ENCODE data around the gene MACROD2.

Gene MACROD2

DNA sequence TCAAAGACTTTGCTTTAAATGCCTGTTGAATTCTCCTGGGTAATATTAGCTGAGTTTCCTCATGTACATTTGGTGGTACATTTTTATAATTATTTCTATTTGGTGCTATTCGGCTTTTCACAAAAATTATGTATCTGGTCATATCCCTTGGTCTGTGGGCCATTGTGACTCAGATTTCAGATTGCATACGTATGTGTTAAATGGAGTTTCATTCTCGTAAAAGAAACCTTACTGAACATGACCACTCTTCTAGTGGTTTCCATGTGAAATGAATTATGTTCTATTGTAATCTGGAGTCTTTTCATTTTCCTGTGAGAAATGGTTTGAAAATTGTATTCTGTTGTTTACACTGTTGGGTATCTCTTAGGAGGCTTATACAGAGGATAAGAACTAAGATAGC is 728.3 kb downstream of the MACROD2 start:
- no peak for DNase-seq

DNA sequence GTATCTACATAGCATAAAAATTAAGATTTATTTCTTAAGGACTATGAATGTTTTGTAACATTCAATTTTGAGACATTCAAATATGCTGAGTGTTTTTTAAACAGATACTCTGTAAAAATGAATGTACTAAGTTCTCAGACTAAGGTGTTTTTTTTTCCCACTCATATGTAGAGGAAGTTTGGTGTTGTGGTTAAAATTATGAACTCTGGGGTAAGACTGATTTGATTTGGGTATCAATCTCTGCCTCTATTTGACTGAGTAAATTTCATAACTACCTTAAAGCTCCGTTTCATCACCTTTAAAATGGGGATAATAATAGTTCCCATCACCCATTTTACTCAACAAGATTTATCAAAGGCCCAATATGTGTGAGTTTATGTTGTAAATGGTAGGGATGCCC is 728.7 kb downstream of the MACROD2 start:
- DNase-seq, result no peak

DNA sequence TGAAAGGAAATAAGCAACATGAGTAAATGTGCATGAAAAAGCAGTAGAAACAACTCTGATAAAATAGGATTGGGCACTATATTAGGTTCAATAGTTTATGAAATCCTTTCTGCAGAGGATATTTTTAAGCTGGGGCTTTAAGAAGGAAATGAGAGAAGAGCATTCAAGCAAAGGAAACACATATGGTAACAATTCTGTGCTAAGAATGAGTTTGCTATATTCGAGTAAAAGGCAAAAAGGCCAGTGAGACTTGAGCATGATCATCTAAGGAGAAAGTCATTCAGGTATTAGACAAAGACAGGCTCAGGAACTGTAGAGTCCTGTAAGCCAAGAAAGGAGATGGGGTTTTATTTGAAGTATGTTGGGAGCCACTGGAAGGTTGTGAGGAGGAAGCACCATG is 729.2 kb downstream of the MACROD2 start:
- DNase-seq, result no peak

DNA sequence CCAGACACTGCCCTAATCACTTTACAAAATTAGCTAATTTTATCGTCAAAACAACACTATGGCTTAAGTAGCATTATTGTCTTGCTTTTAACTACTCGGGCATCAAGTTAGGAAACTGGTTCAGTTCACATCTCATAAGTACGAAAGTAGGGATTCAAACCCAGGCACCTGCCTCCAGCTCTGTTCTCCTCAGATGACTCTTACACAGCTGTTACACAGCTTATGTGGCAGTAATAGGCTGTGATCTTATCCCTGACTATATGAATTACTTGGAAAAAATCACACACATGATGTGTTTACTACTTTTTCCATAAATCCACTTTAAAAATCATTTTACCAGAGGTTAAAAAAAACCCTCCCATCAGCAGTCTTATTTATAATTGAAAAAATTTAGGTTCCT is 731.3 kb downstream of the MACROD2 start:
- DNase-seq, result no peak

DNA sequence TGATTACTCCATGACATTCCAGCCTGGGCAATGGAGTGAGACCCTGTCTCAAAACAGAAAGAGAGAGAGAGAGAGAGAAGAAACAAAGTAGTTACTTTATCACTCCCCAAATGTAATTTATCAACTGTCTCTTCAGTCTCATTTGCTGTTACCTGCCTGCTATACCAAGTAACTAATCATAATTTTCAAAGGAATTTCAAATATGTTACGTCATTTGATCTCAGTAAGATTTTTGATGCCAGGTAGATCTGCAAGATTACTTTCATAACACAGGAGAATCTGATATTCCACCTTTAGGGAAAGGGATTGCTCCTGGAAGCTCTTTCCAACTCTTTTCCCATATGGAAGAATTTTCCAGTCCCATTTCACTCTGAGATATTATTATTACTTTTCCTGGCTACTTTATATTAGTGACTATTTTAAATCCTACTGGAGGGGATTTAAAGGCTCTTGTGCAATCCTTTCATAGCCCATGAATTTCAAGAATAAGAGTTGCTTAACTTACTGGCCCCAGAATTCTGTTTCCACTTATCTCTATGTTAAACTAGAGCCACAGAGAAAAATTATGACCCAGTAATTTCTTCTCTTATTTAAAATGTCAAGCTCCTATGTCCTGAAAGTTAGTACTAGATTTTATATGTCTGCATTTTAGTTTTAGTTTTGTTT is 732.3 kb downstream of the MACROD2 start:
- DNase-seq, result no peak

DNA sequence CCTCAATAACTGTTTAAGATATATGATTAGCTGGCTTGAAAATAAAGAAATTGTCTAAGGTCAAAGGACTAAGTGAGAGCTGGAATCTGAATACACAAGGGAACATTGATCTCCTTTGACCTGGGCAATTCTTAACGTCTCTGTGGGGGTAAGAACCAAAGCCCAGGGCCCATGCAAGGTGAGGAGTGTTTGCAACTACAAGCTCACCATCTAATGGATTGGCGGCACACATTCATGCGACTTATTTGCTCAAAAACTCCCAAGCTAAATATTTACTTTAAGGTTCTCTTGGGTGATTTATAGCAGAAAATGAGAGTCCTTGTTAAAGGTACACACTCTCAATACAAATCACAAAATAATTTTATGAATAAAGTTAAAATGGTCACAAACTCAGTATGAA is 734.1 kb downstream of the MACROD2 start:
- no peak for DNase-seq

DNA sequence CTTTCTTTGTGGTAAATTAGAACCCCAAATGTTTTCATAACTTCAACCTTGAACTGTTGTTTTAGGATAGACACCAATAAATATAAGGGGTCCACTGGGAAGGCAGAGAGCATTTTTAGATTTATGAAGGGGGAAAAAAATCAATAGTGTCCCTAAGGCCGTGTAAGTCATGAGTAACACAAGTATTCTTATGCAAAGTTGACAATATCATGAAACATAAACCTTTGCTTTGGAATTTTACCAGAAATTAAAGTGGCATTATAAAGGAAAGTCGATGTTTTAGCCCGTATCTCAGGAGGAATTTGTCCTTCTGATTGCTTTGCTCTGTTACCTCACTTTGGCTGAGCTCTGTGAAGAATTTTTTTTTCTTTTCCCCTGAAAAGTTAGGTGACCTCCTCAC is 737.0 kb downstream of the MACROD2 start:
- no peak for DNase-seq

DNA sequence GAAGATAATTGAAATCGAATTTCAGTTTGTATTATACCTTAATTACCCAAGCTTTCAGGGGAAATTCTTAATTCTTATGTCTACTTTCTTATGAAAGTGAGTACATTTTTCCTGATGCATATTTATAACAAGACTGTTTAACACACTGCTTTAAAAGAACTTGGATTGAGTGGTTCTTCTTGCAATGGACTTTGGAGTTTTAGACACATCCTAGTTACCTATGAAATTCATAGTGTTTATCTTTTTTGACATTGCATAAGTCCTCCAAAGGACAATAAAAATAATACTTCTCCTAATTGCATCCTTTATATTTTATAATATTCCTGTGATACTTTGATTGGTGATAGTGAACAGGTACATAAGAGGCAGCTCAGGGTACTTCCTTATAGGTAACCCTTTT is 737.7 kb downstream of the MACROD2 start:
- no peak for DNase-seq

DNA sequence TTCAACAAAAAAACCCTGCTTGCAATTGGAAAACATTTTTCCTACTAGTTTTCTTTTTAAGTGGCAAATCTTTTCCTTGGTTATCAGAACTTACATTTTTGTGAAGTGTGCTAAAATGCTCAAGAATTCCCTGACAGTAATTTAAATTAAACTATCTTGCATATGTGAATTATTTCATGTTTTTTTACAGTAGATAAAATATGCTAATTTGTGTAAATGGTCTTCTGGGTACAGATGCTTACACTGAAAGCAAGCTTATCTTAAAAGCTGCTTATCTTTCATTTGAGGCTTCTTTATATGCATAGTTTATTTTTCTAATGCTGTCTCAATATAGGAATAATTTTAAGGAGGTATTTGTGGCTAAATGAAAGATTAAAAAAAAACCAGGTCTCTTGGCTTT is 745.1 kb downstream of the MACROD2 start:
- no peak for DNase-seq

DNA sequence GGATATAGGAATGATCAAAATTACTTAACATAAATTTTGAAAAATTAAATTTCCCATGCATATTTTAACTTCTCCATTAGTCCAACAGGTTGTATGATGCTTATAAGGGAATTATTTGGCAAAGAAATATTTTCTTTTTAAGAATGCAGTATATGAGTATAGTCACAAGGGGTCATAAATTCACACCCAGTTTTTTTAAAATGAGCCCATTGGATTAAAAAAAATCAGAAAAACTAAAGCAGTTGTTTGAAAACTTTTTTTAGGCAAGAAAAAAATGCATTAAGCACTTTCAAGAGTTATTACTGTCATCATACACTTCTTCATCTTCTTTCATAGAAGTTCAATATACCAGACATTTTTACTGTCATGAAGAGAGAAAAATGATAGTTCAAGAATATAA is 746.3 kb downstream of the MACROD2 start:
- no peak for DNase-seq

DNA sequence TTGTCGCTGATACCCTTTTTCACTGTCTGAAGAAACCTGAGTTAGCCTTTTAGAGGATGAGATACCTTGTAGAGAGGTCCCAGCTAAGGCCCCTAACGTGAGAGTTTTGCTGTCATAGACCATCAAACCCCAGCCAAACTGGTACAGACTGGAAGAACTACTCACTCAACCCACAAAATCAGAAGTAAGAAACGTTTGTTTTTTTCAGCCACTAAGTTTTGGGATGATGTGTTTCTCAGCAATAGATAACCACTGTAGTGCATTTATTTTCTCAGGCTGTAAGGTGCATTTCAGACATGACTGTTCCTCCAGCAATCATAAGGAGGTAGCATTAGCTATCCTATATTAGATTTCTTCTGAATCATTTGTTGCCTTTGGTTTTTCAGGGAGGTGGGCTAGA is 749.4 kb downstream of the MACROD2 start:
- DNase-seq, result no peak

DNA sequence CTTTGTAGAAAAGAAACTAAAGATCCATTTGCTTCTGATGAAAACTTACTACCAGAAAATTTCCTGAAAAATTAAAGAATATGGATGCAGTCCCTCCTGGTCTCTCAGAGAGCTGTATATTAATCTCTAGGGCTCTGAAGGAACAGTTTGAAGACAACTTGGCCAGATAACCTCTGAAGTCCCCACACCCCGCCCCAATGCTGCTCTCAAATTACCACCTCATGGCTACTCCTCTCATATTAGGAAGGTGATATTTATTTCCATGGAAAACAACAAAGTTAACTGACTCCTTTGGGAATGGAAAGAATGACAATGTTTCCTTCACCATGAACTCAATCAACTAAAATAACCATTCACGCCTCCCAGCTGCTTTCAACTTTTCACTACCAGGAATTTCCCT is 750.5 kb downstream of the MACROD2 start:
- no peak for DNase-seq

DNA sequence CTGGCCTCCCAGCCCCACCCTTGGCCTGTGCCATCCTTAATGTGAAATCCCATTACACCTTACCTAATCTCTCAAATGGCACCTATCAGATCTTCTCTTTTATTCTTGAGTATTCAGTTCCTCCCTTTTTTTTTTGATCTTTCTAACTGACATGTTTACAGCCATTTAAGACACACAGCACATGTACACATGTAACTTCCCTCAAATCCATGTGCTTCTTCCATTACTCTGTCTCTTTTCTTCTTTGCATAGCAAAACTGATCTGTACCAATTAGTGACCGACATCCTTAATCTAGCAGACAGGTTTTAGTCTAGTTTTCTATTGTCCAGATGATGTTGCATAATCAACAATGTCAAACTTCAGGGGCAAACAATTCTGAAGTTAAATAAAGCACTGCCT is 755.9 kb downstream of the MACROD2 start:
- no peak for DNase-seq

DNA sequence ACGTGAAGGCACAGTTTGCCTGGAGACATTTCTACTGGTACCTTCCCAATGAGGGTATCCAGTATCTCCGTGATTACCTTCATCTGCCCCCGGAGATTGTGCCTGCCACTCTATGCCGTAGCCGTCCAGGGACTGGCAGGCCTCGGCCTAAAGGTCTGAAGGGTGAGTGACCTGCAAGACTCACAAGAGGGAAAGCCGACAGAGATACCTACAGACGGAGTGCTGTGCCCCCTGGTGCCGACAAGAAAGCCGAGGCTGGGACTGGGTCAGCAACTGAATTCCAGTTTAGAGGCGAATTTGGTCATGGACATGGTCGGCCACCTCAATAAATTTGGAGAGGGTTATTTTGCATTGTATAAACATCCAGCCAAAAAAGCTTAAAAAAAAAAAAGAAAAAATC is 762.4 kb downstream of the MACROD2 start:
- DNase-seq, result no peak

DNA sequence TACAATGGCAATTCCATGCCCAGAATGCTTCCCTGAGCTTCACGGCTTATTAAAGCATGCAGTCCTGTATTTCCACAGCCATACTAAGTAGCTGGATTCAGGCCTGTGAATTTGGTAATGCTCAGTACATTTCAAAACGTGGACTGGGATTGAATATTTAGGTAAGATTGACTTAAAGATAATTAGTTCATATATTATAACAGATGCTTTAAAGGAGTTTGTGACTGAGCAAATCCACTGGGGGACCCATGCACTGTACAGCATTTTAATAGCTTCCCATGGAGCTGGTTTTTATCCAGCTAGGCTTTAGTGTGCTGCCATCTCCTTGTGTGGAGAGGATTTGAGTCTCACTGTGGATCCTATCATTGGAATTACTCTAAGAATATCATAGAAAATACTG is 763.0 kb downstream of the MACROD2 start:
- DNase-seq, result no peak

DNA sequence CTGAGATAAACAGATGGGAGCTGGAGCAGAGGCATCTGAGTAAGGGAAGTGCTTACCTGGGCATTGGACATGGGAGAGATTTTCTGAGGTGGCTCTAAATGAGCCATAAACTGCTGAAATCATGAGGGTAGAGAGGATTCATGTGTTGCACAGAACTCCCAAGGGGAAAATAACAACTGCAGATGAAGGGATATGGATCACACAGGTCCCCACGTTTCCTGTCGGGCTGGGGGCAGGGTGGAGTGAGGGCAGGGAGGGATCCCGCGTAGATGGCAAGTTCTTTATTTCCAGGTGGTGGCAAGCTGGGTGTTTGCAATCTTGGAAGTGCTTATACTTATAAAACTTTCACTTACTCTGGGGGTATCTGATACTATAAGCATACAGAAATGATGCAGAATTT is 764.7 kb downstream of the MACROD2 start:
- DNase-seq, result no peak

DNA sequence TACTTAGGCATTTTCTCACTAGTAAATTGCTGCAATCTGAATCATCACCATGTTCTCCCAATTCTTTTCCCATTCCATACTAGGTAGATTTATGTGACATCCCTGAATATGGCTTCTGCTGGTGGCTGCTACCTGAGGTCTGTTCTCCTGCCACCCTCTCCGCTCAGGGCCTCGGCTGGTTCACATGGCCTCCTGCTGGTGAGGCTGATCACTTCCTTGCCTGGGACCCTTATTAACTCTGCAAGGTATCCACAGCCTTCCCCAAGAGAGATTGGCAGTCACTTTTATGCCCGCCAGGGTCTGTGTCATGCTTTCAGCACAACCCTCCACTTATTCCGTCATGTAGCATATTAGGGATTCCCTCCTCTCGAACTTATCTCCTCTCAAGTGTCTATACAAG is 766.6 kb downstream of the MACROD2 start:
- DNase-seq, result no peak

DNA sequence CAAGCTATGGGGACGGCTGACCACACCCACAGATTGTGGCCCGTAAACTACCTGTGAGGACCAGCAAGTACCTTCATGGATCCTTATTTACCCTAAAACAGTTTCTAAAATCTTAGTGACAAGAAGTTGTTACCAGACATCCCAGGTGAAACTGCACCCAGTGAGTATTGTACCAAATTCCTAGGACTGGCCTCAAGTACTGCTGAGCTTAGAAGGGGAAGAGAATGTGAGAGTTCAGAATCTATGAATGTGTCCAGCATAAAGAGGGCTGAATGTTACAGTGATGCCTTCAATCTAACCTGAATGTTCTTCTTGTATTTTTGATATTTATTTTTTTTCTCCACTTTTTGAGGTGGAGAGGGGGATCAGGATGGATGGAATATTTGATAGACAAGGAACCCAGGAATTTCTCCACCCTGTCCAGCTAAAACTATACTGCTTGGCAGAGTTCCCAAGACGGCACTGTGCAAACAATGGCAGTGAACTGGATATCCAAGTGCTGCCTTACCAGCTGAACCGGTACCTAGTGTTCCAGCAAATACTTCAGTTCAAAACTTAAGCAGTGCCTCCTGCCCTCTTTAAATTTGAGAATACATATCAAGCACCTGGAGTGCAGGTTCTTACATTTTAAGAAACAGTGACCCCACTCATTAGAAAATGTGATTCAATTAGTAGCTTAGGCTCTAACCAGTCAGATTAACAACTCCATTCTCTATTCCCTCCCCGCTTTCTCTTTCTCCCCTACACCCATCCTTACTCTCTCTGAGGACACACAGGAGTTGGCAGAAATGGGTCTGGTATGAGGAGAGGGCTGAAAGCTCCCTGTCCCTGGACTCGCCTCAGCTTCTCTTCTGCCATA is 769.4 kb downstream of the MACROD2 start:
- no peak for DNase-seq

DNA sequence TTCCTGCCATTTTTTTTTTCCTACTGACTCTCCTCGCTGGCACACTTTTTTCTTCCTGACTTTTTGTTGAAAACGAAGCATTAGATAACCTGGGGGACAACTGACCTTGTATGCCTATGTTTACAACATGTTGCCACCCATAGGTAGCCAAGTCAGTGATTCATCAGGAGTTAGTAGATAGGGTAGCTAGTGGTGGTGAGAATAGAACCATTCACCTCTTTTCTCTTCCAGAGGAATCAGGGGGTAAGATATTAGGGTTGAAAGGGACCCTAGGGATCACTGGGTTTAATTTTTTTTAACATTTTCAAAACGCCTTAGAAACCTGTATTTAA is 770.0 kb downstream of the MACROD2 start:
- DNase-seq, result no peak

DNA sequence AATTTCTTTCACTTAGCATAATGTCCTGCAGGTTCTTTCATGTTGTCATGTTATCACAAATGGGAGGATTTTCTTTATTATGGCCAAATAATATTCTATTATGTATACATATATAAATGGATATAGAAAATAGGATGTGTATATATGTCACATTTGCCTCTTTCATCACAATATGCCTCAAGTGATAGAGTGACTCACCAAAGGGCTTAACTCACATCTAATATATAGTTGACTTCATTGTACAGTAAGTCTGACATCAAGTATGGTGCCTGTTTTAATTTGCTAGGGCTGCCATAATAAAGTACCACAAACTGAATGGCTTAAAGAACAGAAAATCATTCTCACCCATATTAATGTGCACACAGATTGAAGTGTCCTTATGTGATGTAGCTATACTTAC is 778.2 kb downstream of the MACROD2 start:
- no peak for DNase-seq

DNA sequence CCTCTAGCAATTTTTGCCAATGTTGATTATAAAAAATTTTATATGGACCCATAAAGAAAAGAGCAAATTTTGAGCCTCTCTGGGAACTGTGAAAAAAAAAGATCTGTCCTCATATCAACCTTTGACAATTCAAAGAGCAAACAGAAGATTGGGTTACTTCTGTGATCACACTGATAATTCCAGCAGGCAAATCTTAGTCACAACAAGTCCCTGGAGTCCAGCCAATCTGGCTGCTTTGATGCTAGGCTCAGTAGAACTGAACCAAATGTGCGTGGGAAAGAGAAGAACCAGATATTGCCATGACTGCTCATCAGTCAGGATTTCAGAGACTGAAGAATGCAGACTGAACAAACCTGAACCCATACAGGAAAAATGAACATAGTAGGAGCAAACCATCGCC is 780.5 kb downstream of the MACROD2 start:
- DNase-seq, result no peak

DNA sequence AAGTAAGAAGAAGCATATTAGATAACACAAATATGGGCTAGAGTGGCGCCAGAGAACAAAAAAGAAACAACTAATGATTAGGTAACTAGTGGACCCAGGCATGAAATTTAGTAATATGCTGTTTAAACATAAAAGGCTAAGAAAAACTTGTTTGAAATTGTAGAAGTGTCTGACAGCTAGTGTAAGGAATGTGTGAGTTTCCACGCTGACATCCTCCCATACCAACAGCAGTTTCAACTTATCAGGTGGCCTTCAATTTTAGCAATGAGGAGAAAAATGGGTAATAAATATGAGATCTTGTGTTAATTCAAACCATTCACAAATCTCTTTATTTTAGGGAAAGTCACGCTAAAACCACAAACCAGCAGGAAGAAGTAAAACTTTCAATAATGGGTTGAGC is 782.3 kb downstream of the MACROD2 start:
- DNase-seq, result no peak

DNA sequence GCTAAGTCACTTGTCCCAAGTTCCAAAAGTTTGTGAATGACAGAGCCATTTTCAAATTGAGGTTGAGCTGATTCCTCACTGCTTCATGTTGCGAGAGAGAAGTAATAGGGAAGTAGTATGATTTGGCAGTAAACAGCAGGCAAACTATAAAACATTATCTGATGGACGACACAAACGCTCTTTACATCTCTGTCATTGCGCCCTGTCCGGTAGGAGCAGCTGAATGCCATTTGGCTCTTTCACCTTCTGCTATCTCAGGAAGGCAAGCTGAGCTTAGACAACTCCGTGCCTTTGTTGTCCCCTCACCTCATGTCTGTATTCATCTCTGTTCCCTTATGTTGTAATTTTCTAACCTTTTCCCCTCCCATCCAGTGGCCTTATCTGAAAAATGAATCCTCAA is 782.8 kb downstream of the MACROD2 start:
- DNase-seq, result no peak

DNA sequence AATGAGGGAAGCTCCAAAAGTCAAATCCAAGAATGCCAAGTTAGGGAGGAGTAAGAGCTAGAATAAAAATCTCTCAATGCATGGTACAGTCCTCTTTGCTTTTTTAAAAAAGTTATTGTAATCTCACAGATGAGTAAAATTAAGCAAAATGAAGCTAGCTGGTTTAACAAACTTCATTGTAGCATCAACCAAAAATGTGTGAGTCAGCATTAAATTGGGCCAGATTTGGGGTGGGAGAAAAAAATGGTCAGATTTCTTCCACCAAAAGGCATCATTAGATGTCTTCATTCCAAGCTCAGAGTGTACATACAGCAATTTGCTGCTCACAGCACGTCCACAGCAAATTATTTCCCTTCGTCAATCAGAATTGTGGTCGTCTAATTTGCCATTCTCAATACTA is 783.6 kb downstream of the MACROD2 start:
- no peak for DNase-seq

DNA sequence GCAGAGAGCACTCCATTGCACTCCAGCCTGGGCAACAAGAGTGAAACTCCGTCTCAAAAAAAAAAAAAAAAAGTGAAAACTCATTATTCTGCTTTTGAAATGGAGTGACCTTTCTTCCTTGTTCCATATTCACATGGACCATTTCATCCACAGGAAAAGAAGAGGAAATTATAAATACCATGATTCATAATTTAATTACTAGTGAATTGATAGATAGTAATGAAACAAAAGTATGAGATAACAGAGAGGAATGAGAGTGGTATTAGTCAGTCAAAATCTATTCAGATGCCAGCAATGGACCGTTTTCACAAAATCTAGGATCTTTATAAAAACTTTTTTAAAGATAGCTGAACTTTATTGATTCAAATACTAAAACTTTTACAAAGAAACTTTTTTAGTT is 785.2 kb downstream of the MACROD2 start:
- DNase-seq, result no peak
